NB4 (cell line): ENCODE results near the gene CCDC158.

Experiments
- CTCF ChIP-seq: IDR thresholded peaks from one replicate; pipeline ENCODE4 v1.5.1; 2012; ENCODE audit warnings: low read depth, low read length
- MYC ChIP-seq: IDR thresholded peaks from 2 replicates; pipeline ENCODE4 v1.6.1; 2011; ENCODE audit warnings: low read depth, low read length

- TF ChIP-seq MYC (no peak), CTCF (no peak)
Observed at GRCh38 chr4:76388160-76388908, 32.6 kb downstream of the CCDC158 start.
